HepG2 (cell line): Measurements from ENCODE around the gene IQCN. TPM values are rescaled to one million over a fixed set of nuclear protein-coding genes. Genes with fewer than 3 reads are reported as not detected.

Experiments
- ATF7-NPFF ChIP-seq: sonication (generic); formaldehyde crosslinking; IDR thresholded peaks from 2 replicates; pipeline ENCODE4 v1.8.1; 2023; ENCODE audit warnings: mild to moderate bottlenecking, low read depth, missing genetic modification reagents, moderate library complexity
- E2F5 ChIP-seq: sonication (generic); formaldehyde crosslinking; conservative IDR thresholded peaks from 2 replicates; pipeline ENCODE4 v1.4.0; 2020; ENCODE audit warnings: missing genetic modification reagents
- EP300 ChIP-seq, 3 experiments: sonication (generic) in 1 of 3; formaldehyde crosslinking in 1 of 3; IDR thresholded peaks; 2 replicates each; pipeline versions ENCODE4 v1.5.1 to v1.6.1; 2011 to 2020; ENCODE audit warnings: low read depth in 2 of 3, low read length in 2 of 3, borderline replicate concordance in 1 of 3, improper control_type of control experiment in 1 of 3, mild to moderate bottlenecking in 1 of 3, missing genetic modification reagents in 1 of 3, moderate library complexity in 1 of 3
- GPBP1L1 ChIP-seq: sonication (generic); formaldehyde crosslinking; IDR thresholded peaks from 2 replicates; pipeline ENCODE4 v1.5.0; 2020; ENCODE audit warnings: mild to moderate bottlenecking, missing genetic modification reagents
- HIVEP1 ChIP-seq: sonication (generic); formaldehyde crosslinking; IDR thresholded peaks from 2 replicates; pipeline ENCODE4 v1.4.0; 2020; ENCODE audit warnings: mild to moderate bottlenecking, missing genetic modification reagents
- HNF1B ChIP-seq: sonication (generic); formaldehyde crosslinking; IDR thresholded peaks from 2 replicates; pipeline ENCODE4 v1.5.1; 2020; ENCODE audit warnings: mild to moderate bottlenecking, moderate library complexity, missing genetic modification reagents
- MAFF ChIP-seq: IDR thresholded peaks from 2 replicates; pipeline ENCODE4 v1.6.1; 2011; ENCODE audit warnings: low read depth, low read length, improper control_type of control experiment
- MED13 ChIP-seq: sonication (generic); formaldehyde crosslinking; IDR thresholded peaks from 2 replicates; pipeline ENCODE4 v1.5.0; 2020; ENCODE audit warnings: missing genetic modification reagents
- MIER3 ChIP-seq: IDR thresholded peaks from 2 replicates; pipeline ENCODE4 v1.6.1; 2016; ENCODE audit warnings: missing compliant biosample characterization, borderline replicate concordance
- RAD21 ChIP-seq: fragments of 450-650 bp; formaldehyde crosslinking; IDR thresholded peaks from 2 replicates; pipeline ENCODE4 v1.5.0; 2020; ENCODE audit warnings: mild to moderate bottlenecking
- RFX5 ChIP-seq: IDR thresholded peaks from 2 replicates; pipeline ENCODE4 v1.6.1; 2011; ENCODE audit warnings: low read depth, low read length, improper control_type of control experiment
- SNRNP70 ChIP-seq: fragments of 200-400 bp; formaldehyde crosslinking; IDR thresholded peaks from 2 replicates; pipeline ENCODE4 v1.6.1; 2017; ENCODE audit warnings: mild to moderate bottlenecking, low read depth, low read length, moderate library complexity
- ZKSCAN1 ChIP-seq: fragments of 150-350 bp; IDR thresholded peaks from 2 replicates; pipeline ENCODE4 v1.6.1; 2014; ENCODE audit warnings: low read length
- ZNF407 ChIP-seq: sonication (generic); formaldehyde crosslinking; IDR thresholded peaks from one replicate; pipeline ENCODE4 v1.5.1; 2020; ENCODE audit warnings: mild to moderate bottlenecking, missing genetic modification reagents; ENCODE audit errors: not compliant biosample characterization
- ZNF746 ChIP-seq: sonication (generic); formaldehyde crosslinking; IDR thresholded peaks from 2 replicates; pipeline ENCODE4 v1.8.0; 2022; ENCODE audit warnings: mild to moderate bottlenecking, missing genetic modification reagents
- polyA plus RNA-seq, 8 experiments: library from polyadenylated mRNA; depleted of rRNA in 3 of 8; stranded (reverse) in 7 of 8; unstranded in 1 of 8; fragments of >200 nt; fragmentation: Illumina TruSeq in 4 of 8; extraction: Trizol in 4 of 8; gene quantifications; 2 replicates each; pipeline versions ENCODE4 v1.2.1 to v1.2.3, GENCODE V29; 2011 to 2016; ENCODE audit warnings: low read depth in 4 of 8, missing spikeins in 1 of 8, mixed read lengths in 1 of 8; ENCODE audit not compliant: insufficient read depth in 1 of 8
- total RNA-seq, 5 experiments: library from RNA; depleted of rRNA; stranded (reverse); fragments of >200 nt; fragmentation: Illumina TruSeq; extraction: Trizol; gene quantifications; 2 replicates each; pipeline ENCODE4 v1.2.3, GENCODE V29; 2016; ENCODE audit warnings: low read depth in 1 of 5

Gene IQCN
- total and polyA plus RNA-seq, 2 of the 13 experiments (the other 11 are each of a cell fraction or from before 2014, with no cell fraction given) = 0.04 to 0.18 TPM

GRCh38 chr19:18300930-18301717, 26.9 kb upstream of the IQCN start (continued):
- TF ChIP-seq ZNF407 (CRISPR knock-in tag) (no peak), HNF1B (CRISPR knock-in tag) (0 out of 2 replicates have a peak, but pooled peaks have one; percentile 42), ZNF746 (CRISPR knock-in tag) (no peak), ATF7-NPFF (CRISPR knock-in tag) (no peak; the same call in 1 of the 2 replicates), E2F5 (CRISPR knock-in tag) (no peak), HIVEP1 (CRISPR knock-in tag) (no peak), ZKSCAN1 (no peak), RFX5 (no peak), GPBP1L1 (CRISPR knock-in tag) (no peak), SNRNP70 (no peak), MED13 (CRISPR knock-in tag) (no peak), EP300 (IDR thresholded peaks at IDR 0.05; ENCODE audit: low read depth in 2 of 2, low read length in 2 of 2) (no peak), EP300 (CRISPR knock-in tag; IDR thresholded peaks at IDR 0.05; ENCODE audit: borderline replicate concordance) (no peak), RAD21 (CRISPR knock-in tag) (no peak), MIER3 (0 out of 2 replicates have a peak, but pooled peaks have one; percentile 41), MAFF (no peak)
